Adrenal gland (tissue), 12 donors: ENCODE measurements around the gene HPCAL4. TPM values are rescaled to one million over a fixed set of nuclear protein-coding genes. Genes with fewer than 3 reads are reported as not detected.

Experiments
- DNase-seq, 7 donors: peaks; one replicate each; pipeline ENCODE4 v3.0.0-alpha.2; 2019 to 2020
- H3K27ac ChIP-seq, 5 donors: fragments of 200-600 bp; sonication (generic) in 4 of 5; 1 replicate in 3 of 5; 2 replicates in 2 of 5; pipeline versions ENCODE4 v1.5.1 to v1.8.0; 2016 to 2020; ENCODE audit warnings: mild to moderate bottlenecking in 1 of 5
- H3K27me3 ChIP-seq: fragments of 200-600 bp; 2 replicates; pipeline ENCODE4 v1.8.0; 2021
- H3K36me3 ChIP-seq, 2 donors: fragments of 200-600 bp; replicated peaks in 1 of 2; 1 replicate in 1 of 2; 2 replicates in 1 of 2; pipeline versions ENCODE4 v1.5.1 to v1.8.0; 2018 to 2022
- H3K4me1 ChIP-seq, 2 donors: fragments of 200-600 bp; replicated peaks in 1 of 2; 1 replicate in 1 of 2; 2 replicates in 1 of 2; pipeline versions ENCODE4 v1.5.1 to v1.8.0; 2018 to 2021
- H3K4me3 ChIP-seq, 4 donors: fragments of 200-600 bp; sonication (generic) in 3 of 4; one replicate each; pipeline ENCODE4 v1.5.1; 2016 to 2018
- H3K9me3 ChIP-seq, 3 donors: fragments of 200-600 bp; sonication (generic) in 1 of 3; replicated peaks in 1 of 3; 1 replicate in 2 of 3; 2 replicates in 1 of 3; pipeline versions ENCODE4 v1.5.1 to v1.8.0; 2016 to 2021
- POLR2A ChIP-seq, 2 donors: fragments of 450-650 bp; IDR thresholded peaks; one replicate each; pipeline ENCODE4 v1.6.1; 2017; ENCODE audit warnings: antibody characterized with exemption in 2 of 2, mild to moderate bottlenecking in 2 of 2, moderate library complexity in 1 of 2
- WGBS, 4 donors: extraction: QIAGEN DNeasy Blood & Tissue Kit in 2 of 4; methylation state at CpG; one replicate each; pipeline versions ENCODE4 v1.1.5 to v1.1.7; 2013 to 2017; 5-methylcytosine and 5-hydroxymethylcytosine counted together
- intact Hi-C, 2 donors: fragments of 100-400 bp; cut with DNase I; formaldehyde crosslinking; loops; one replicate each; pipeline versions ENCODE4 v1.14.1 to v1.15.0; 2022 to 2023
- polyA plus RNA-seq, 3 donors: library from polyadenylated mRNA; stranded (reverse); fragments of 200-250 nt in 2 of 3; fragments of 350-450 nt in 1 of 3; fragmentation: Illumina TruSeq in 1 of 3; extraction: RNeasy Lipid Tissue Mini Kit (QIAGEN cat#74804) in 1 of 3; gene quantifications; one replicate each; pipeline ENCODE4 v1.2.3, GENCODE V29; 2013 to 2014
- total RNA-seq, 9 donors: library from RNA; depleted of rRNA in 4 of 9; stranded (reverse); fragments of >200 nt in 4 of 9; fragments of 120-200 nt in 1 of 9; fragmentation: NEBNext Ultra II Directional in 1 of 9; extraction: Animal tissue kit (Norgen Biotek cat#: 25700) in 1 of 9; gene quantifications; one replicate each; pipeline versions ENCODE4 v1.1.0 to v1.2.4, GENCODE V29; 2013 to 2023
- TF ChIP-seq, protein P1 (sequence below), 6 experiments: fragments of 450-650 bp in 4 of 6; fragments of 200-600 bp in 2 of 6; sonication (generic) in 1 of 6; IDR thresholded peaks; 1 replicate in 5 of 6; 2 replicates in 1 of 6; pipeline versions ENCODE4 v1.5.1 to v1.8.0; 2016 to 2021; ENCODE audit warnings: antibody characterized with exemption in 6 of 6, mild to moderate bottlenecking in 2 of 6, moderate library complexity in 1 of 6
- donor health status: healthy with polysubstance abuse.
- donor health status: Bipolar disorder and iron deficiency.
- donor health status: DM: yes; HTN: yes; CAD: no.
- donor health status: DM: no; HTN: no; CAD: no.
- donor health status: DM: no; HTN: no; CAD: no.
- donor health status: DM: yes; HTN: yes; CAD: no.

HPCAL4 gene
- total and polyA plus RNA-seq, 12 donors: 0.42 to 9.9 (median 3.4) TPM; not detected in 4

DNA sequence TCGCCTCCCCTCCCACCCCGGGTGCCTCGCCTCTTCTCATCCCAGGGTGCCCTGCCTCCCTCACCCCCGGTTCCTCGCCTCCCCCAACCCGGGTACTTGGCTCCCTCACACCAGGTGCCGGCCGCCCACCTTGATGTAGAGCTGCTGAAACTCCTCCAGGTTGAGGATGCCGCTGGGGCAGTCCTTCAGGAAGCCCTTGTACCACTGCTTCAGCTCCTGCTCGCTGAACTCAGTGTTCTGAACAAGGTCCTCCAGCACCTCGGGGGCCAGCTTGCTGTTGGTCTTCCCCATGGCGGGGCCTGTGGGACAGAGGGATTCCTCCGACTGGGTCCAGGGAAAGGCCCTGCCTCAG is 6.9 kb downstream of the HPCAL4 start:
- Histone ChIP-seq H3K4me3 (no peak overlapping the region), H3K27ac (no peak overlapping the region), H3K9me3 (no peaks in the 10 kb centered on the region), H3K4me1 (no peaks in the 10 kb centered on the region), H3K36me3 (no peaks in the 10 kb centered on the region), H3K27me3 (peaks cover 30% of the 10 kb centered on the region)
- no peak for DNase-seq
- intact Hi-C loops: no loop called here
- 69 to 77% (median 70%) methylated on average over 4 to 13 of the region's 13 CpGs; no CpG with 5 or more reads in 1 of the 4 donors for WGBS, 4 donors
- TF ChIP-seq POLR2A (IDR thresholded peaks at IDR 0.05): no peak
- TF ChIP-seq, protein P1, sequence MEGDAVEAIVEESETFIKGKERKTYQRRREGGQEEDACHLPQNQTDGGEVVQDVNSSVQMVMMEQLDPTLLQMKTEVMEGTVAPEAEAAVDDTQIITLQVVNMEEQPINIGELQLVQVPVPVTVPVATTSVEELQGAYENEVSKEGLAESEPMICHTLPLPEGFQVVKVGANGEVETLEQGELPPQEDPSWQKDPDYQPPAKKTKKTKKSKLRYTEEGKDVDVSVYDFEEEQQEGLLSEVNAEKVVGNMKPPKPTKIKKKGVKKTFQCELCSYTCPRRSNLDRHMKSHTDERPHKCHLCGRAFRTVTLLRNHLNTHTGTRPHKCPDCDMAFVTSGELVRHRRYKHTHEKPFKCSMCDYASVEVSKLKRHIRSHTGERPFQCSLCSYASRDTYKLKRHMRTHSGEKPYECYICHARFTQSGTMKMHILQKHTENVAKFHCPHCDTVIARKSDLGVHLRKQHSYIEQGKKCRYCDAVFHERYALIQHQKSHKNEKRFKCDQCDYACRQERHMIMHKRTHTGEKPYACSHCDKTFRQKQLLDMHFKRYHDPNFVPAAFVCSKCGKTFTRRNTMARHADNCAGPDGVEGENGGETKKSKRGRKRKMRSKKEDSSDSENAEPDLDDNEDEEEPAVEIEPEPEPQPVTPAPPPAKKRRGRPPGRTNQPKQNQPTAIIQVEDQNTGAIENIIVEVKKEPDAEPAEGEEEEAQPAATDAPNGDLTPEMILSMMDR (IDR thresholded peaks at IDR 0.05): no peak

DNA sequence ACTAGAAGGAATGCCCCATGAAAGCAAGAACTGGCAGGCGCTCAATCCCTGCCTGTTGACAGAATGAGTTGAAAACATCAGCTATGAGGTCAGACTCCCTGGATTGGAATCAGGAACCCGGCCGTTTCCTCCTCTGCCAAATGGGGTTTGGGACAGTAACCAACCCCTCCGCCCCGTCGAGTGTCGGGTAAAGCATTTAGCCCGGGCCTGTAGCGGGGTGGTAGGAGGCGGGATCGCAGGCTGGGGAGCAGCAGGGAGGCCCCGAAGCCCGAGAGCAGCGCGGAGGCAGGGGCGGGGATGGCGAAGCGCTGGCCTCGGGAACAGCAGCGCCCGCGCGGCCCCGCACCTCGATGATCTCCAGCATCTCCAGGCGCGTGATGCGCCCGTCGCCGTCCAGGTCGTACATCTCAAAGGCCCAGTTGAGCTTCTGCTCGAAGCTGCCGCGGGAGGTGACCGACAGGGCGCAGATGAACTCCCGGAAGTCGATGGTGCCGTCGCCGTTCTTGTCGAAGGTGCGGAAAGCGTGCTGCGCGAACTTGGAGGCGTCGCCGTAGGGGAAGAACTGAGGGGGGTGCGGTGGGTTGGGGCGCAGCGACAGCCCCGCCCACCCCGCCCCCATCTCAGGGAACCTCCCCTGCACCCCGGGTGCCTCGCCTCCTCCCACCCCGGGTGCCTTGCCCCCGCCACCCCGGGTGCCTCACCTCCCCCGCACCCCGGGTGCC is 7.5 kb downstream of the HPCAL4 start:
- no peak overlapping the region for H3K4me3 ChIP-seq
- intact Hi-C loops: no loop called here
- WGBS, 4 donors: 21 to 56% (median 33%) methylated on average over 3 to 62 of the region's 62 CpGs
- H3K9me3 ChIP-seq: no peaks in the 10 kb centered on the region
- H3K27me3 ChIP-seq: peaks cover 27% of the 10 kb centered on the region
- H3K27ac ChIP-seq: no peak overlapping the region
- TF ChIP-seq POLR2A (IDR thresholded peaks at IDR 0.05): no peak
- TF ChIP-seq, protein P1 (IDR thresholded peaks at IDR 0.05): no peak
- no peaks in the 10 kb centered on the region for H3K4me1 ChIP-seq
- no peak for DNase-seq
- H3K36me3 ChIP-seq: no peaks in the 10 kb centered on the region

DNA sequence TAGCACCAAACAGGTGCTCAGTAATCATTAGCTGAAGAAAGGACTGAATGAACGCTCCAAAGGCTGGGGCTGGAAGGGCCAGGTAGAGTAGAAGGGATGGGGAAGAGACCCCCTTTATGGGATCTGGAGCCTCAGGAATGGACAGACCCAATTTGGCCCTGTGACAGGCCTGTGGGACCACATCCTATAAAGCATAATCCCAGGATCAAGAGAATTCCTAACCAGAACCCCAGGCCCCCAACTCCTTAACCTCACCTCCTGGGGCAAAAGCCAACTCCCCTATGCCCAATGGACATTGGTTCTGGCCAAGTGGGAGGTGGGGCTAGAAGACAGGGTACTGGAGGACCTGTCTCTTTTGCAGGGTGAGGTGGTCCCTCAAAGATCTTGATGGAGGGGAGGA is 9.2 kb downstream of the HPCAL4 start:
- Histone ChIP-seq H3K36me3 (no peaks in the 10 kb centered on the region), H3K4me1 (no peaks in the 10 kb centered on the region), H3K9me3 (no peaks in the 10 kb centered on the region), H3K4me3 (no peak overlapping the region), H3K27me3 (peaks cover 19% of the 10 kb centered on the region), H3K27ac (no peak overlapping the region)
- 62 to 94% (median 82%) methylated on average over 1 of the region's 1 CpG for WGBS, 4 donors
- intact Hi-C loops: no loop called here
- TF ChIP-seq POLR2A (IDR thresholded peaks at IDR 0.05): no peak
- TF ChIP-seq, protein P1 (IDR thresholded peaks at IDR 0.05): no peak
- DNase-seq: no peak

DNA sequence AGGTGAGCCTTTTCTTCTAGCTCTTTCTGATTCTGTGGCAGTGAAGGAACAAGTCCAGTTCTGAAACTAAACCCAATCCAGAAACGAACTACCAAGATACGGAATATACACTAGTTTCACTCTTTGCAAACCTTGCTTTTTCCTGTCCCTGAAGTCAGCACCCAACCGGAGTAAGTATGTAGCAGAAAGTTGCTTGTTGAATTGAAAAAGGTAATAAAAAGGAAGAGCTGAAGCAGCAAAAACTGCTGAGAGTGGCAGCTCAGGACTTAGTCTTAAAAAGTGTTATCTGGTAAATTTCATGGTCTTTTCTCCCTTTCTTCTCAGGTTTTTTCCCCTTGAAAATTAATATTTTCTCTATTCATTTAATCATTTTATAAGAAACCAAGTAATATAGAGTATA is 9.9 kb downstream of the HPCAL4 start:
- TF ChIP-seq, protein P1 (IDR thresholded peaks at IDR 0.05): no peak
- TF ChIP-seq POLR2A (IDR thresholded peaks at IDR 0.05): no peak
- Histone ChIP-seq H3K27ac (no peak overlapping the region), H3K36me3 (no peaks in the 10 kb centered on the region), H3K9me3 (no peaks in the 10 kb centered on the region), H3K4me3 (no peak overlapping the region), H3K4me1 (no peaks in the 10 kb centered on the region), H3K27me3 (peaks cover 19% of the 10 kb centered on the region)
- intact Hi-C loops: no loop called here
- 70 to 83% (median 77%) methylated on average over 3 of the region's 3 CpGs for WGBS, 4 donors
- no peak for DNase-seq
